ENCODE data around the gene MTF2.
A peak's percentile ranks its signal among the peaks of the same experiment; 100 is the strongest.
"Not testable (repeated sequence)": the region's sequence is repeated elsewhere in the genome, so short reads cannot be mapped to it uniquely, and the experiment has no call there.

The MTF2 gene

DNA sequence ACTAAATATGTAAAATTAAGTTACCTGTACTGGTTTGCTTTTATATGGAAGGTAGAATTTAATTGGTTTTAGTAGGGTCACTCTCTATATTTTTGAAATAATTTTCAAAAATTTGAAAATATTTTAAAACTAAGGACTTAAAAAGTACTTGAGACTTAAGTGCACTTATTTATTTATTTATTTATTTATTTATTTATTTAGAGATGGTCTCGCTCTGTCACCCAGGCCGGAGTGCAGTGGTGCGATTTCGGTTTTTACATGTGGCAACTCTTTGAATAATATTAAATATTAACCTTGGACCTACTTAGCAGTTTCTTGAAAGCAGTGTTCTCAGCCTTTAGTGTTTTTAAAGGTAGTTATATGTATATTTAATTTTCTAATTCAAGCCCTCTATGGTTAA lies 64.7 kb downstream of the MTF2 start:
- no peak for DNase-seq

DNA sequence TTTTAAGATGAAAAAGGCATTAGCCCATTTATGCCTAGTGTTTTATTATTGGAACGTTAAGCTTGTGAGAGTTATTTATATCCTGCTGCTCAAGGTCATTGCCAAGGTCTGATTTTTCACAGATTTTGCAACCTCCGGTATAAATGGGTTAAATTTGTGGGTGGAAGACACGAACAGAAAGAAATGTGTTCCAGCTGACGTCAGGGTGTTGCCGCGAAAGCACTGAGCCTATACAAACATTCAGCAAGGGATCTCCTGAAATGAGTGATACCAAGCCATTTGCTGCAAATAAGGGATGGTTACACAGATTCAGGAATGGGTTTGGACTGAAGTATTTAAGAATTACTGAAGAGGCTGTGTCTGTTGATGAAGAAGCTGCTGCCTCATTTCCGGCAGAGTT lies 68.9 kb downstream of the MTF2 start:
- no peak for DNase-seq

GRCh38 chr1:93150729-93151128 lies 71.6 kb downstream of the MTF2 start:
- no peak for DNase-seq

- DNase-seq, result no peak
Observed at GRCh38 chr1:93151474-93151873, 72.4 kb downstream of the MTF2 start.

DNA sequence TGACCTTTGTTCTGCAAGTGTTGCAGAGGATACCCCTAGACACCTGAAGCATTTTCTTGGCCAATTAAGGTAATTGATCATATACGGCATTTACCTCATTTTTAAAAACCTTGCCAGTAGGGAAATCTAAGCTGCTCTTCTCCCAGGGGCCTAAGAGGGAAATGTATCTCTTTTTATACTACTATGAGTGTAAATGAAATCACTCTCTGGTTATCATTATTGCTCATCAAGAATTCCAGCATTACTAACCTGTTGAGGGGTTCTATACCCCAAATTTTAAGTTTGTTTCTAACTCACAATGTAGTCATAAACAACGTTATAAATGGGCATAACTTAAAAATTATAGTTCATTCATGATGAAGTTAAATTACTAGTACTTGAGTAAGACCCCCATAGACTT lies 73.8 kb downstream of the MTF2 start:
- no peak for DNase-seq

DNA sequence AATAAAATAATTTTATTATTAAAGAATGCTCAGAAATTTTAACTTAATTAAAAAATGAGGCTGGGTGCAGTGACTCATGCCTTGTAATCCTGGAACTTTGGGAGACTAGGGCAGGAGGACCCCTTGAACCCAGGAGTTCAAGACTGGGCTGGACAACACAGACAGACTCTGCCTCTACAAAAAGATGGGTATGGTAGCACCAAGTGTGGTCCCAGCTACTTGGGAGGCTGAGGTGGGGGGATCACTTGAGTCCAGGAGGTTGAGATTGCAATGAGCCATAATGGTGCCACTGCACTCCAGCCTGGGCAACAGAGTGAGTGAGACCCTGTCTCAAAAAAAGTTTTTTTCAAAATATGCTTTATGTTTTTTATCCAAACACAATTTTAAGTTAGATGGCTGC lies 75.8 kb downstream of the MTF2 start:
- DNase-seq, result no peak

- DNase-seq, result no peak
Observed at GRCh38 chr1:93155335-93155734, 76.3 kb downstream of the MTF2 start.

GRCh38 chr1:93159337-93159736 lies 80.3 kb downstream of the MTF2 start:
- DNase-seq, result no peak

GRCh38 chr1:93163314-93163713 lies 84.2 kb downstream of the MTF2 start:
- not testable (repeated sequence) for DNase-seq

- no peak for DNase-seq
Observed at GRCh38 chr1:93164816-93165215, 85.7 kb downstream of the MTF2 start.

- DNase-seq, result not testable (repeated sequence)
Observed at GRCh38 chr1:93165895-93166294, 86.8 kb downstream of the MTF2 start.

- no peak for DNase-seq
Observed at GRCh38 chr1:93167006-93167405, 87.9 kb downstream of the MTF2 start.

GRCh38 chr1:93170141-93170678 lies 91.1 kb downstream of the MTF2 start:
- not testable (repeated sequence) for DNase-seq

GRCh38 chr1:93171549-93172034 lies 92.5 kb downstream of the MTF2 start:
- no peak for DNase-seq

- DNase-seq, result no peak
Observed at GRCh38 chr1:93172778-93173177, 93.7 kb downstream of the MTF2 start.

DNA sequence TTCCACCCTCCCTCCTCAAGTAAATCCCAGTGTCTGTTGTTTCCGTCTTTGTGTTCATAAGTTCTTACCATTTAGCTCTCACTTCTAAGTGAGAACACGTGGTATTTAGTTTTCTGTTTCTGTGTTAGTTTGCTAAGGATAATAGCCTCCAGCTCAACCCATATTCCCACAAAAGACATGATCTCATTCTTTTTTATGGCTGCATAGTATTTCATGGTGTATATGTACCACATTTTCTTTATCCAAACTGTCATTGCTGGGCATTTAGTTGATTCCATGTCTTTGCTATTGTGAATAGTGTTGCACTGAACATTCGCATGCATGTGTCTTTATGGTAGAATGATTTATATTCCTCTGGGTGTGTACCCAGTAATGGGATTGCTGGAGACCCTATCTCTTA lies 95.6 kb downstream of the MTF2 start:
- DNase-seq, result not testable (repeated sequence)

- no peak for DNase-seq
Observed at GRCh38 chr1:93177991-93178390, 98.9 kb downstream of the MTF2 start.

DNA sequence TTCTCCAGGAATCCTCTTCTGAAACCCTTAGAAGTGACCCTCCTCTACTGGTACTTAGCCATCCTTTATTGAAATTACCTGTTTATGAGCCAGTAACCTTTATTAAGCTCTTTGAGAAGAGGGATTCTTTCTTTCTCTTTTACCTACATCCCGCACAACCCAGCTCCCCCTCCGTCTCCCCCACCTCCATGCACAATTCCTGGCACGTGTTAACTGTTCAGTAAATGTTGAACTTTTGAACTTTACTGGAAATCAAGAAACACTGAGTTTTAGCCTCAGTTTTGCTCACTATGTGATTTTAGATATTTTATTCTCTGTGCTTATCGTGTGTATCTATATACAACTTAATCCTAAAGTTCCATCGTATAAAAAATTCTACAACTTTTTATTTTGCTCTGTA lies 99.3 kb downstream of the MTF2 start:
- DNase-seq, result no peak

GRCh38 chr1:93179886-93180722 lies 101.0 kb downstream of the MTF2 start, which contains the start of gene TMED5:
TSS of gene TMED5 (minus strand) at chr1:93180413. CDS start at chr1:93180242, 171 bp downstream.
- peak; percentile 98 for DNase-seq

DNA sequence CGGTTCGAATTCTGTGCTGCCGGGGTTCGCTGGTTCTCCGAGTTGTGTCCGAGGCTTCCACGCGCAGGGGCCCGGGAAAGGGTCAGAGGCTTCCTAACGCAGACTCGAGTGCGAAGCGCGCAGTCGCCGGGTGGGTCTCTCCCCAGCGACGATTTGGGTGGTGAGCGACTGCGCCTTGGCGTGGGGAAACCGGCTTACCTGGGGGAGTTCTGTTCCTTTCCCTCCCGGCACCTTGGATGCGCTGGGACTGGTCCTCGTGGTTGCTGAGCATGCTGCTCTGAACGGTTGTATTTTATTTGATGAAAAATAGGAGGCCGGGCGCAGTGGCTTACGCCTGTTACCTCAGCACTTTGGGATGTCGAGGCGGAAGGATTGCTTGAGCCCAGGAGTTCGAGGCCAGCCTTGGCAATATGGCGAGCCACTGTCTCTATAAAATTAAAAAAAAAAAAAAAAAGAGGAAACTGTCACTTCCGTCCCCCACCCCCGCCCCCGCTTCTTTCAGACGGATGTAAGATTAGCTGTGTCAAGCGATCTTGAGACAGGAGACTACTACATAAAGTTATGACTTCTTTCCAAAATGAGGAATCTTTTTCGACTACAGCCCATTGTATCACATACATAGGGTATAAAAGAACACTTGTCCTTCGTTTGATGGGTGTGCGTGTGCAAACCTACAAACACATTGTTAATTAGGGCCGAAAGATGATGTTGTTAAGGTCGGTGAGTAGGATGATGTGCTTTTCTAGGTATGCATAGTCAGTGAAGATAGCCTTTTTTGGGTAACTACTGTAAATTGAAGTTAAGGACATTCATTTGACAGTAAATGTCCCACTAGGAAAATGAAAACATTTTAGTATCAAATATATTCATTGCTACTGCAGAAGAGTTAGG lies 101.9 kb downstream of the MTF2 start, which contains the start of gene CCDC18:
CCDC18 (plus strand) TSS at position 2 of the 891 bp plus-strand sequence. CDS start 2,638 bp downstream, outside the sequence.
- DNase-seq, result peak; percentile 69

DNA sequence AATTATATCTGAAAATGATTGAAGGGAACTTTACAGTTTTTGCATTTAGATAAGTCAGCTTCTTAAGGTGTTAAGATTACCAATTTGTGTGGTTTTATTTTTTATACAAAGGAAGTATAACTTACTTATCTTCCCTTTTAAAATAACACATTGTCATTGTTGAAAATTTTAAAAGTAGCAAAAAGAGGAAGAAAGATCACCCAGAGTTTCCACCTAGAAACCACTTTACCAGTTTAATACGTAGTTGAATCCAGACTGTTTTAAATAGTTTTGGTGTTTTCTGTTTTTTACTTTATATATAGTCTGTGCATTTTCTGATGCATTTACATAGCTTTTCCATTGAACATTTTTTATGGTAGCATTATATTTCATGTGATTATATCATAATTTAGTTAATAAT lies 107.6 kb downstream of the MTF2 start:
- no peak for DNase-seq
